Measurements from ENCODE around the gene DNLZ.

DNLZ gene

GRCh38 chr9:136316896-136317676 lies 46.5 kb downstream of the DNLZ start:
- DNase-seq (ENCODE audit: low read depth): no peak

GRCh38 chr9:136316271-136316751 lies 47.2 kb downstream of the DNLZ start:
- no peak for DNase-seq (ENCODE audit: low read depth)

- DNase-seq (ENCODE audit: low read depth): no peak
These were observed 48.6 kb downstream of the DNLZ start for GRCh38 chr9:136314944-136315343.

GRCh38 chr9:136314056-136314416 lies 49.5 kb downstream of the DNLZ start:
- no peak for DNase-seq (ENCODE audit: low read depth)

- no peak for DNase-seq (ENCODE audit: low read depth)
These were observed 50.2 kb downstream of the DNLZ start for GRCh38 chr9:136313111-136314055.

GRCh38 chr9:136312436-136312835 lies 51.1 kb downstream of the DNLZ start:
- DNase-seq (ENCODE audit: low read depth): no peak

GRCh38 chr9:136312009-136312375 lies 51.6 kb downstream of the DNLZ start:
- DNase-seq (ENCODE audit: low read depth): no peak

GRCh38 chr9:136311051-136312008 lies 52.2 kb downstream of the DNLZ start:
- no peak for DNase-seq (ENCODE audit: low read depth)

- DNase-seq (ENCODE audit: low read depth): no peak
These were observed 53.1 kb downstream of the DNLZ start for GRCh38 chr9:136310273-136311030.

- no peak for DNase-seq (ENCODE audit: low read depth)
These were observed 53.7 kb downstream of the DNLZ start for GRCh38 chr9:136309806-136310220.

Data from activated T-cell treated with anti-CD3 and anti-CD28 coated beads for 48 hours (primary cell).